Hematopoietic multipotent progenitor cell treated with erythropoietin and hydrocortisone succinate and interleukin-3 and kit ligand, for 8 days (in vitro differentiated cells): ENCODE measurements around the gene TRAPPC12.

Experiments
- DNase-seq: peaks from one replicate; pipeline ENCODE4 v3.0.0-alpha.2; 2015

Gene TRAPPC12

GRCh38 chr2:3470856-3471737, 91.6 kb downstream of the TRAPPC12 start:
- DNase-seq = no peak

GRCh38 chr2:3472296-3472695, 92.8 kb downstream of the TRAPPC12 start:
- DNase-seq = no peak

DNA sequence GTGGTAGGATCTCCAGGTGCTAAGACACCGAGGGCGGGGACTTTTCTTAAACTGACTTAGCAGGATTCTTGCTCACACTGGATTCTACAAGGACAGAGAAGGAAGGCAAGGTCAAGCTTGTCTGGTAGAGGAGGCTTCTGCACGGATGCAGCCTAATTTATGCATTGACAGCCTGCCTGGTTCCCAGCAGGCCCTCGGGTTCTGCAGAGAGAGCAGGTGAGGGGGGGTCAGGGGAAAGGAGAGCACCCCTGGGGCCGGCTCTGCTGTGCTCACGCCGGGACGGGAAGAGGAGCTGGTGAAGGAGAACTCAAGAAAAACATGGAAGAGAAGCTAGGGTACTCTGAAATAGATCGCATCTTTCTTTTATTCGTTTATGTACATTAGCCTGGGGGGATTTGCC, 93.5 kb downstream of the TRAPPC12 start:
- no peak for DNase-seq

DNA sequence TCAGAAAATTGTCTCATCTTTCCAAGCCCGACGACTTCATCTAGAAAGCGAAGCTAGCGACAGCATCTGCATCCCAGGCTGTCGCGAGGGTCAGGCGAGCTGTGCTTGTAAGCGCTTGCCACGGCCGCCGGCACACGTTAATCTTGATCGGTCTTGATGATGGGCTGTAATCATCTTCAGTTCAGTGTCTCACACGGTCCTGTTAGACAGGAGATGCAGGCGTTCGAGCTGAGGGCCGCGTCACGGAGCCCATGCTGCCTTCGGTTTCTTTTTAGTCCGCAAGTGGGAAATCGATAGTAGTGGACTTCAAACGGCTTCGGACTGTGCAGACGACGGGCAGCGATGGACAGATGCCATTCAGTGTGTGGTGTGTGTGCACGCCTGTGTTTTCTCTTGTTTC, 96.3 kb downstream of the TRAPPC12 start:
- no peak for DNase-seq

DNA sequence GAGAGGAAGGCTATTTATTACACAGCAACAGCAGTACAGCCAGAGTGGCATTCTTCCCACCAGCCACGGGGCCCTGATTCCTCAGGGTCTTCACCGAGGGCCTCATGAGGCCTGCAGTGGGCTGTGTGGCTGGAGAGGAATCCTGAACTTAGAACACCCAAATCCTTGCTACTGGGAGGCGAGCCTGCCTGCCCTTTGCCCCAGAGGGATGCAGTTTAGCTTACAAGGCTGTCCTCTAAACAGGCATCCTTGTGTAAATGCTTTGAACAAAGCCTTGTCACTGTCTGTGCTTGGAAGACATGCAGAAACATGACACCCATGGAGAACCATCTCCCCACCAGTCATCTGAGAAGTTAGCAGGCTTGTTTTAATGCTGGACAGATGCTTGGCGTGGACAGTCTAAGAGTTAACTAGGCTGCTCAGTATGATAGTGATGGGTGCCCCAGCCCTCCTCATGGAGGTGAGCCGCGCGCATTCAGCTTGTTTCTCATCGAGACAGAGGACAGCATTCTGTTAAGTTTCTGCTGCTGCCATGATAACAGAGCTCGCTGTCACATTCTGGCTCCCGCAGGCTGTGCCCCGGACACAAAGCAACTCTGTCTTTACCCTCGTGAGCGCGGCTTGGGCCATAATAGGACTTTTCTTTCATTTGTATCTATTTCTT, 97.0 kb downstream of the TRAPPC12 start:
- no peak for DNase-seq

GRCh38 chr2:3476985-3477327, 97.5 kb downstream of the TRAPPC12 start:
- no peak for DNase-seq

- no peak for DNase-seq
Measured at GRCh38 chr2:3478846-3479385, 99.4 kb downstream of the TRAPPC12 start.

DNA sequence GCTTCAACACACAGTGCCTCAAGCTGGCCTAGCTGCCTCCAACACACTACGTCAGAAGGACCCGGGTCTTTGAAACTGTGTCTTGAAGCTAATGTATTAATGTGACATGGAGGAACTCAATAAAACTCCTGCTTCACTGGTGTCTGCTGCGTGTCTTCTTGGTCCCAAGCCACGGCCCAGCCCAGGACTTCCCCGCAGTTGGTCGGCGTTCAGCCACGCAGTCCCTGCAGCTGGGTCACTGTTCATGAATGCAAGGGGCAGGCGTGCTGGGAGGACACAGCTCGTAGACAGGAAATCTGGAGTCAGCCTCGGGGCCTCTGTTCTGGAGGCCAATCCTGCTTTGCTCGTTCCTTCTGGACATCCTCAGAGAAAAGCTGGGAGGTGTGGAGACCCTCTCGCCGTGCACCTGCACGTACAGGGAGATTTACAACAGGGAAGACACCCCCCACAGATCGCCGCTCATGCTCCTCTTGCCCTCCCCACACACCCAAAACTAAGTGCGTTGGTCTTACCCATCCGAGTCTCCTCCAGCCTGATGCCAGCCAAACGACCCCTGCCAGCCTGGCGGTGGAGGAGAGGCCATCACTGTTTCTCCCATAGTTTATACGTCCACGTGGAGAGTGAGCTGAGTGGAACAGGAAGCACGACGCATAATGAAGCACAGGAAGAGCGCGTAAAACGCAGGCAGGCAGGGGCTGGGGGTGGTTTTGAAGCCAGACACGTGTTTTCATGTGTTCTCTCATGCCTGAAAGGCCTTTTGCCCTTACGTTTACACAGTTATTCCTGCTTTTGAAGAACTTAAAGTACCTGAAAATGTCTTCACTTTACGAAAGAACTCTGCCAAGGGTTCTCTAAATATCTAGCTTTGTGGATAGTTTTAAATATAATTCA, 100.2 kb downstream of the TRAPPC12 start:
- no peak for DNase-seq

- DNase-seq = no peak
Measured at GRCh38 chr2:3480352-3481010, 101.0 kb downstream of the TRAPPC12 start.

- DNase-seq = no peak
Measured at GRCh38 chr2:3481011-3481400, 101.5 kb downstream of the TRAPPC12 start.

DNA sequence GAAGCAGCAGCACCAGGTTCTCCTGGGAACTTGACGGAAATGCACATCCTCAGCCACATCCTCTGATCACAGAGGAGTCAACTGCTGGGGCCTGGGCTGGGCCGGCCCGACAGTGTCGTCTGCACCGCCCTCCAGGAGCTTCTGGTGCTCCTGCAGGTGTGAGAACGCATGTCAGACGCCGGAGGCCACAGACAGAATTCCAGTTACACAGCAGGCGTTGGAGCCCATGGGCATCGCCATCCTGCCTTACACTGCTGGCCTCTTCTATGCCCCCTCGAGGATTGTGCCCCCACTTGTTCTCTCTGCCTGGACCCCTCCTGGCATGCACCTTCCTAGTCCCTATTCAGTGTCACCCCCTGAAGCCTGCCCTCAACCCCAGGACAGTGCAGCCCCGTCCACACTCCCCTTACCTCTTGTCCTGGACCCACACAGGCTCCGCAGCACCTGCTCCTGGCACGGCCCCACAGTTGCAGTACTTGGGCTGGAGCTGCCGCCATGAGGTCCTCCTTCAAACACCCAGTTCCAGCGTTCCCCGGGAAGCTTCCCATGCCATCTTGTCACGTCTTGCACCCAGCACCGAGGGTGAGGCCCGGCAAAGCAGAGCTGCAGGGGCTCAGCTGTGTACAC, 102.4 kb downstream of the TRAPPC12 start:
- DNase-seq = no peak

DNA sequence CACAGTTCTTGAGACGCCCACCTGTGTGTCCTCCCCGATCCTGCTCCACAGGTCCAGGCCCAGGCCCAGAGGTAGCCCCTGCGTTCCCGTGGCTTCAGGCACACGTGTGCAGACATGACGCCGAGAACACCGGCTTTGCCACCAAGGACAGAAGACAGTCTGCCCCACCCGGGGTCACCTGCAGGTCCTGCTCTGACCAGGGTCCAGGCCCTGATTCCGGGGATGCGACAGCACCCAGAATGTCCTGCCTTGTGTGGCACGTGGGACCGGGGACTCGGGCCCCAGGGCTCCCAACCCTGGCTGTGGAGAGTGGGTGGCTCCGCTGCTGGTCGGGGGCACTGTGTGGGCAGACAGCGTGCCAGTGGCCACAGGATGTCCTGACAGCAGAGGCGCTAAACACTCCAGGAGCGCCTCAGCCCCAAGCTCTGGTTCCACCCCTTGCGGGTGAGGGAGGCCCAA, 102.9 kb downstream of the TRAPPC12 start:
- DNase-seq = no peak

DNA sequence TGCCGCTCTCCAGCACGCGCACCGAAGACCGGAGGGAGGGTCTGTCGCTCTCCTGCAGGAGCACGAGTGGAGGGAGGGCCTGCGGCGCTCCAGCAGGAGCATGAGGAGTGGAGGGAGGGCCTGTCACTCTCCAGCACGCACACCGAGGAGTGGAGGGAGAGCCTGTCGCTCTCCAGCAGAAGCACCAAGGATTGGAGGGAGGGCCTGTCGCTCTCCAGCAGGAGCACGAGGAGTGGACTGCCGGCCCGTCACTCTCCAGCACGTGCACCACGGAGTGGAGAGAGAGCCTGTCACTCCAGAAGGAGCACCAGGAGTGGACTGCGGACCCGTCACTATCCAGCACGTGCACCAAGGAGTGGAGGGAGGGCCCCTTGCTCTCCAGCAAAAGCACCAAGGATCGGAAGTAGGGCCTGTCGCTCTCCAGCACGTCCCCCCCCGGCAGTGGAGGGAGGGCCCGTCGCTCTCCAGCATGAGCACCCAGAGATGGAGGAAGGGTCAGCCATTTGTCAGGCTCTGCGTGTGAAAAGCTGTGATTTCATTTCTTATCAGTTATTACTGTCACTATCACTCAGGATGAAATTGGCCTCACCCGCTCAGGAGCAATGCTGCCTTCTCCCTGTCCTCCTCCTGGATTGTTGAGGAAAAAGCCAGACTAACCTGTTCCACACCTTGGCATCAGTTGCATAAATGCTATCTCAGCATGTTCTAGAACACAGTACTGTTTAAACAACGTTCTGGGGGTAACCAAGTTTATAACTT, 103.9 kb downstream of the TRAPPC12 start:
- DNase-seq = no peak

DNA sequence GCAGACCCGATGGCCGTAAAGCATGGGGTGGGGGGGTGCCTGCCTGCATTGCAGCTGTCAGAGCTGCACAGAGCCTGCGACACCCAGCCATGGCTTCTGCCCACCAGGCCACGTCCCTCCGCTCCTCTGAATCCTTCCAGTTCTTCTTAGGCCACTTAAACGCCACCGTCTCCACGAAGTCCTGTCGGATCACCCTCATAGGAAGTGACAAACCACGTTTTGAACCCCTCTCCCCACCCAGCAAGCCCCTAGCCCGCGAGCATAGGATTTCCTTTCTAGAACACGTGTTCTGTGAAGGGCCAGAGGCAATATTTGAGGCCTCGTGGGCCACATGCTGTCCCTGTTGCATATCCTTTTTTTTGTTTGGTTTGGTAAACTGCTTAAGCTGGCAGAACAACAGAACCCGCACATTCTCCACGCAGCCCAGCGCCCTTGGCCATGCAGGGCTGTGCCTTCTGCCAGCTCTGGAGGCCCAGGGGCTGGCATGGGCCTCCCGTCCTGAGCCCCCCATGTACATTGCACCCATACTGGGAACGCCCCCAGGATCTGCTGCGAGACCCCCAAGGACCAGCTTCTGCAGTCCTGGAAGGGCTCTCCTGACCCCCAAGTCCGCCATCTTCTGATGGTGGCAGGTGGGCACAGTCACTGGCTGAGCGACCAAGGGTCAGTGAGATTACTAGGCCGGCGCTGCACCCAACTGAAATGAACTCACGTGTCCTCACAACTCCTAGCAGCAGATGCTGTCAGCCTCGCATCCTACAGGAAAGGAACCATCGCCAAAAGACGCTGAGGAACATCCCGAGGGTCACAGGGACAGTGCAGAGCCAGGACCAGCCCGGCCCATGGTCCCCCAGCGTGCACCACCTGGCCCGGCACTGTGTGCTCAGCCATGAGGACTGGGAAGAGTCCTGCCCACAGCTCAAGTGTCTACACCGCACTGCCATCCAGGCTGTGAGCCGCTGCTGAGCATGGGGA, 104.8 kb downstream of the TRAPPC12 start:
- no peak for DNase-seq

DNA sequence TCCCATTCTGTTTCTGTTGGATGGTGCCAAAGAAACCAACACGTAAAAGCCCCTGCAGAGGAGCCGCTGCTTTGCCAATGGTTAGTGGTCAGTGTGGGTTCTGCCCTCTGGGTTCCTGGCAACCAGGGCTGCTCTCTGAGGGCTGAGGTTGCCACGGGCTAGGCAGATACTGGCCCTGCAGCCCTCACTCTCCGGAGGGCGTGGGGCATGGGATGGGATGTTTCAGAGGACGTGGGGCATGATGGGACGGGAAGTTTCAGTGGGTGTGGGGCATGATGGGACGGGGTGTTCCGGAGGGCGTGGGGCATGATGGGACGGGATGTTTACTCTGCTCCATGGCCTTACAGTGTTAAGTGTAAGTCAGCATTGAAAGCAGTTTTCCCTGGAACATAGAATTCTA, 105.7 kb downstream of the TRAPPC12 start:
- no peak for DNase-seq

DNA sequence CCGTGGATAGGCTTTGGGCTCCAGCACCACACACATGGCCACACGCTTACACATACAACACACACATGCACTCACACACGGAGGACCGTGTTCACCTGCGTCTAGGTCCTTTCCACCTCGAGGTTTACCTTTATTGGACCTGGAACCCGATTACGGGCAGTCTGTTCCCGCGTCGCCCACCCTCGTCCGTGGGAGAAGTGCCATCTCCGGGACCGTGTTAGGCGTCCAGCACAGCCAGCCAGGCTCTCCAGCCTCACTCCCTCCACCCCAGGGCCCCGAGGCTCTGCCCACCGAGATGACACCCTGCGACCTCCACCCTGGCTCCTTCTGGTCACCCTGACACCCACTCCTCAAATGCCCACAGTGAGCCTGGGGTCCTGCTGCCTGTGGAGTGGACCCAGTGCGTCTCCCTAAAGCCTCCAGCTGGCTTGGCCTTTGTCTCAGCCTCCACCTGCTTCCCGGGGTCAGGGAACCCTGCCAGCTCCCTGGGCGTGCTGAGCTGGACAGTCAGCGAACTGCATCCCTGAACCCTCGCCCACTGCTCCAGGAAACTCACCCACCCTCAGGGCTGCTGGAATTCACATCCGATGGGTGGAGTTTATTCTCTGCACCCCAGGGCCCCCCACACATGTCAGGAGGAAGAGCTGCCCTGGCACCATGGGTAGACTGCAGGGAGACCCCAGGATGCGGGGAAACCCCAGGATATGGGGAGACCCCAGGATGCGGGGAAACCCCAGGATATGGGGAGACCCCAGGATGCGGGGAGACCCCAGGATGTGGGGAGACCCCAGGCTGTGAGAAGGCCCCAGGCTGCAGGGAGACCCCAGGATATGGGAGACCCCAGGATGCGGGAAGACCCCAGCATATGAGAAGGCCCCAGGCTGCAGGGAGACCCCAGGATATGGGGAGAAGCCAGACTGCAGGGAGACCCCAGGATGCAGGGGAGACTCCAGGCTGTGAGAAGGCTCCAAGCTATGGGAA, 106.8 kb downstream of the TRAPPC12 start:
- DNase-seq = no peak

DNA sequence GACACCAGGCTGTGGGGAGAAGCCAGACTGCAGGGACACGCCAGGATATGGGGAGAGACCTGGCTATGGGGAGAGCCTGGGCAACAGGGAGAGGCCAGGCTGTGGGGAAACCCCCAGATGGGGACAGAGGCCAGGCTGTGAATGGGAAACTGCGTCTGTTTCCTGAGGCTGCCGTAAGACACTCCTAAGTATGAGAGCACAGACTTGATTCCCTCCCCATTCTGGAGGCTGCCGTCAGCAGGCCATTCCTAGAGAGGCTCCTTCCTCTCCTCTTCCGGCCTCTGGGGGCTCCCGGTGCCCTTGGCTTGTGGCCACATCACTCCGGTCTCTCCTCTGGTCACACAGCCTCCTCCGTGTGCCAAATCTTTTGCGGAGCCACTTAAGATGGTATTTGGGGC, 107.5 kb downstream of the TRAPPC12 start:
- no peak for DNase-seq

DNA sequence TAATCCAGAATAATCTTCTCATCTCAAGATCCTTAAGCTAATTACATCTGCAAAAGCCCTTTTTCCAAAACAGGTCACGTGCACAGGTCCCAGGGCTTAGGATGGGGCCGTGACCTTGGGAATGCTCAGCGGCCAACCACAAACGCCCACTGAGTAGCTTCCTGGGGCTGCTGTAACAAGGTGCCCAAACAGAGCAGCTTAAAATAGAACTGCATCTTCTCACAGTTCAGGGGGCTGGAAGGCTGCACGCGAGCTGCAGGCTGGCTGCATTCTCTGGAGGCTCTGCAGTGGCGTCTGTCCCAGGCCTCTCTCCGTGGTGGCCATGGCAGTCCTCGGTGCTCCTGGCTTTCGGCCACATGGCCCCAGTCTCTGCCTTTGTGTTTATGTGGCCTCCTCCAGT, 107.9 kb downstream of the TRAPPC12 start:
- no peak for DNase-seq

DNA sequence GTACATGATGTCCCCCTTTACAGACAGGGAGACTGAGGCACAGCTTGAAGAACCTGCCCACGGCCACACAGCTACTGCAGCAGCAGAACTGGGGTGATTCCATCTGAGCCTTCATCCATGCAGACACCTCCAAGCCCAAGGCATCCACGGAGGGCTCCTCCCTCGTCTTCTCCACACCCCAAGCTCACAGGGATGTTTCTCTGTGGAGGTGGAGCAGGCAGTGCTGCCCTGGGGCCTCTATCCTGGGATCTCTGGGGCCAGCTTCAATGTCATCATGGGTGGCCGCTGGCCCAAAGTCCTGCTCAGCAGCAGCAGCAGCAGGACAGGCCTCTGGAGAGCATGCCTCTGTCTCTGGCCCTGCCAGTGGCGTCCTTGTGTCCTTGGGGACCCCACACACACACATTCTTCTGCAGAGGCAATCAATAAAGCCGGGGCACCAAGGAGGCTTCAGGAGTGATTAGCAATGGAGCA, 108.6 kb downstream of the TRAPPC12 start:
- no peak for DNase-seq
